Astrocyte (in vitro differentiated cells and primary cell): Measurements from ENCODE around the gene NUCKS1. TPM values are rescaled to one million over a fixed set of nuclear protein-coding genes. Genes with fewer than 3 reads are reported as not detected.

Experiments used
- DNase-seq: peaks from one replicate; pipeline ENCODE4 v3.0.0-alpha.2; 2010; ENCODE audit warnings: low read depth
- FAIRE-seq: peaks from 2 replicates; lab custom pipeline; 2011; peaks lifted over from hg19 to GRCh38; lab: Jason Lieb, UNC
- H2AFZ ChIP-seq: 2 replicates; pipeline ENCODE4 v1.6.0; 2012; ENCODE audit warnings: low read depth, low read length, inconsistent platforms
- H3K27ac ChIP-seq: 2 replicates; pipeline ENCODE4 v1.5.1; 2011; ENCODE audit warnings: low read depth, low read length, inconsistent platforms
- H3K27me3 ChIP-seq: 2 replicates; pipeline ENCODE4 v1.6.0; 2011; ENCODE audit warnings: low read length, inconsistent platforms; ENCODE audit not compliant: insufficient read depth
- H3K36me3 ChIP-seq: 2 replicates; pipeline ENCODE4 v1.5.1; 2011; ENCODE audit warnings: low read length, inconsistent platforms; ENCODE audit not compliant: insufficient read depth
- H3K4me1 ChIP-seq: 2 replicates; pipeline ENCODE4 v1.5.1; 2011; ENCODE audit warnings: low read length, inconsistent platforms; ENCODE audit not compliant: insufficient read depth
- H3K4me2 ChIP-seq: 2 replicates; pipeline ENCODE4 v1.6.0; 2012; ENCODE audit warnings: low read length, inconsistent platforms
- H3K4me3 ChIP-seq: 2 replicates; pipeline ENCODE4 v1.5.1; 2011; ENCODE audit warnings: low read depth, mild to moderate bottlenecking, low read length, inconsistent platforms; ENCODE audit not compliant: insufficient read depth
- H3K79me2 ChIP-seq: 2 replicates; pipeline ENCODE4 v1.6.0; 2012; ENCODE audit warnings: mild to moderate bottlenecking, low read length, inconsistent platforms; ENCODE audit not compliant: insufficient read depth
- H3K9ac ChIP-seq: 2 replicates; pipeline ENCODE4 v1.6.0; 2012; ENCODE audit warnings: mild to moderate bottlenecking, low read length, inconsistent platforms
- H3K9me3 ChIP-seq: 2 replicates; pipeline ENCODE4 v1.5.1; 2012; ENCODE audit warnings: low read depth, mild to moderate bottlenecking, low read length, inconsistent platforms; ENCODE audit not compliant: insufficient read depth
- H4K20me1 ChIP-seq: 2 replicates; pipeline ENCODE4 v1.6.0; 2012; ENCODE audit warnings: low read length, inconsistent platforms; ENCODE audit not compliant: insufficient read depth
- H3K27ac Mint-ChIP-seq: one replicate; pipeline ENCODE4 v1.8.0; 2021; ENCODE audit warnings: mild to moderate bottlenecking, mixed read lengths; ENCODE audit not compliant: unreplicated experiment
- H3K27me3 Mint-ChIP-seq: one replicate; pipeline ENCODE4 v1.8.0; 2021; ENCODE audit warnings: low read depth, mixed read lengths; ENCODE audit not compliant: unreplicated experiment
- H3K36me3 Mint-ChIP-seq: one replicate; pipeline ENCODE4 v1.8.0; 2021; ENCODE audit warnings: low read depth, mixed read lengths; ENCODE audit not compliant: unreplicated experiment
- H3K4me1 Mint-ChIP-seq: one replicate; pipeline ENCODE4 v1.8.0; 2021; ENCODE audit warnings: low read depth, mixed read lengths; ENCODE audit not compliant: unreplicated experiment
- H3K4me3 Mint-ChIP-seq: one replicate; pipeline ENCODE4 v1.8.0; 2021; ENCODE audit warnings: mild to moderate bottlenecking, moderate library complexity, mixed read lengths; ENCODE audit not compliant: unreplicated experiment
- H3K9me3 Mint-ChIP-seq: one replicate; pipeline ENCODE4 v1.8.0; 2021; ENCODE audit warnings: mild to moderate bottlenecking, mixed read lengths; ENCODE audit not compliant: unreplicated experiment
- EZH2 ChIP-seq: IDR thresholded peaks from 2 replicates; pipeline ENCODE4 v1.6.1; 2012; ENCODE audit warnings: mild to moderate bottlenecking, low read length, inconsistent platforms; ENCODE audit not compliant: insufficient read depth
- total RNA-seq: library from RNA; stranded (reverse); gene quantifications from 2 replicates; pipeline ENCODE4 v1.2.1, GENCODE V29; 2021
- TF ChIP-seq, protein P1 (sequence below): IDR thresholded peaks from 2 replicates; pipeline ENCODE4 v1.5.1; 2011; ENCODE audit warnings: low read depth, mild to moderate bottlenecking, inconsistent platforms, low read length, moderate library complexity; ENCODE audit not compliant: insufficient read depth

NUCKS1 gene
- total RNA-seq, 1 donor from 2014 or later: 169 TPM

DNA sequence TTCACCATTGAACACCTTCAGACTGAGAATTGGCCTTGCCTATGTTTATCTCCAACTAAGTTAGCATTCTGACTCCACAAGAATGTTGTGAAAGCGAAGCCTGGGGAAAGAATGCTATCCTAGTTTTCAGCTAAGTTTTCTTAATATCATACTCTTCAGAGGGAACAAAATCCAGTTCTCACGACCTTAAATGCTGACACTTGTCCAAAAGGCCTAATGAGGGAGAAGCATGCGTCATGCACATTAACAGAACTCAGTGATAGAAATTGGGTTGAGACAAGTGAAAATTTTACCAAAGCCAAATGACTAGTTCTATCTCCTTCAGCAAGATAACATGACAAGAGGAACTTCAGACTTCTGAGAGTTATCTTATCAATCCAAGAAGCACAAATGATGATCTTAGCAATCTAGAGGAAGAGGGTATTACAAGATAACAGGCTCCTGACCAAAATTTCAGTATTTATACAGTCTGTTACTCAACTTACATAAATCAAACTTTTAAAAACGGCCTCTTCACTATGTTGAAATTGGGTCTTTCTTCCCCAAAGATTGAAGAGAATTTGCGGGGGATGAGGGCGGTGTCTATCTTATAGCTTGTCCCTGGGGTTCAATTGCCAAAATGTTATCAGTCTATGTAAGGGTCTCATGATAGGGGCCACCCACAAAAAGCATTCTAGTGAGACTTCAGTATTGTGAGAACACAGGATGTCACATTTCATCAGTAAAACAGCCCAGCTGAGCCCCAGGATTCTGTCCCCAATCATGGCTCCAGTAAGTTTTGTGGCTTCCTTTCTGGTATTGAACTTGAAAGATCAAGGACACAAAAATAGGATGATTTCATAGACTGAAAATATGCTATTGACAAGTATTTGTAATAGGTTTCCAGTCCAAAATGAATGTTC is 43.1 kb downstream of the NUCKS1 start:
- Histone ChIP-seq H3K9ac (no peak overlapping the region), H3K4me2 (no peak overlapping the region), H3K27ac (no peak overlapping the region), H3K27me3 (no peaks in the 10 kb centered on the region), H3K36me3 (peaks cover 16% of the 10 kb centered on the region), H3K4me3 (no peak overlapping the region), H2AFZ (no peak overlapping the region), H3K79me2 (no peaks in the 10 kb centered on the region), H4K20me1 (peaks cover 28% of the 10 kb centered on the region), H3K4me1 (peaks cover 10% of the 10 kb centered on the region), H3K9me3 (no peaks in the 10 kb centered on the region)
- Mint-ChIP-seq H3K4me3 (no peak overlapping the region), H3K4me1 (peaks cover 6% of the 10 kb centered on the region), H3K27me3 (no peaks in the 10 kb centered on the region), H3K27ac (no peak overlapping the region), H3K9me3 (no peaks in the 10 kb centered on the region), H3K36me3 (peaks cover 12% of the 10 kb centered on the region)
- no peak for FAIRE-seq
- TF ChIP-seq, protein P1, sequence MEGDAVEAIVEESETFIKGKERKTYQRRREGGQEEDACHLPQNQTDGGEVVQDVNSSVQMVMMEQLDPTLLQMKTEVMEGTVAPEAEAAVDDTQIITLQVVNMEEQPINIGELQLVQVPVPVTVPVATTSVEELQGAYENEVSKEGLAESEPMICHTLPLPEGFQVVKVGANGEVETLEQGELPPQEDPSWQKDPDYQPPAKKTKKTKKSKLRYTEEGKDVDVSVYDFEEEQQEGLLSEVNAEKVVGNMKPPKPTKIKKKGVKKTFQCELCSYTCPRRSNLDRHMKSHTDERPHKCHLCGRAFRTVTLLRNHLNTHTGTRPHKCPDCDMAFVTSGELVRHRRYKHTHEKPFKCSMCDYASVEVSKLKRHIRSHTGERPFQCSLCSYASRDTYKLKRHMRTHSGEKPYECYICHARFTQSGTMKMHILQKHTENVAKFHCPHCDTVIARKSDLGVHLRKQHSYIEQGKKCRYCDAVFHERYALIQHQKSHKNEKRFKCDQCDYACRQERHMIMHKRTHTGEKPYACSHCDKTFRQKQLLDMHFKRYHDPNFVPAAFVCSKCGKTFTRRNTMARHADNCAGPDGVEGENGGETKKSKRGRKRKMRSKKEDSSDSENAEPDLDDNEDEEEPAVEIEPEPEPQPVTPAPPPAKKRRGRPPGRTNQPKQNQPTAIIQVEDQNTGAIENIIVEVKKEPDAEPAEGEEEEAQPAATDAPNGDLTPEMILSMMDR: no peak
- TF ChIP-seq EZH2: no peak
- DNase-seq: no peak

DNA sequence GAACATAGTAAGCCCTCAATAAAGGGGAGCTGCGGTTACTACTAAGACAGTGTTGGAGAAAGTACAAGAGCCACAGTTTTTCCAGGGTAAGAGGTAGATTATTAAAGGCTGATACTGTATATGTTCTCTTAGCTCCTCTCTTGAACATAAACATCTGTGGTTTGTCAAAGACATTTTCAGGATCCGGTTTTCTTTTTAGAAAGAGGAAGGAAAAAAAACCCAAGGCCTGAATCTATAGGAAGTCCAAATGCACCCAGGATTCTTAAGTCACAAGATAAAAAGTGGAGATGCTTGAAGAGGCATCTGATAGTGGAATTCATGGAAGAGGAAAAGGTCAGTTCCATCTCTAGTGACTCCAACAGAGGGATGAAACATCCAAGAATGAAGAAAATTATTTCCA is 45.1 kb downstream of the NUCKS1 start:
- no peak for FAIRE-seq
- Histone ChIP-seq H3K27me3 (no peaks in the 10 kb centered on the region), H3K79me2 (no peaks in the 10 kb centered on the region), H3K9me3 (no peaks in the 10 kb centered on the region), H4K20me1 (peaks cover 15% of the 10 kb centered on the region), H3K36me3 (peaks cover 4% of the 10 kb centered on the region), H2AFZ (no peak overlapping the region), H3K4me2 (no peak overlapping the region), H3K9ac (no peak overlapping the region), H3K4me3 (no peak overlapping the region), H3K27ac (no peak overlapping the region), H3K4me1 (peaks cover 16% of the 10 kb centered on the region)
- H3K36me3 Mint-ChIP-seq: peaks cover 15% of the 10 kb centered on the region
- H3K4me1 Mint-ChIP-seq: peaks cover 18% of the 10 kb centered on the region
- no peaks in the 10 kb centered on the region for H3K9me3 Mint-ChIP-seq
- TF ChIP-seq, protein P1: no peak
- no peak for TF ChIP-seq EZH2
- H3K27ac Mint-ChIP-seq: no peak overlapping the region
- no peaks in the 10 kb centered on the region for H3K27me3 Mint-ChIP-seq
- no peak overlapping the region for H3K4me3 Mint-ChIP-seq
- no peak for DNase-seq

DNA sequence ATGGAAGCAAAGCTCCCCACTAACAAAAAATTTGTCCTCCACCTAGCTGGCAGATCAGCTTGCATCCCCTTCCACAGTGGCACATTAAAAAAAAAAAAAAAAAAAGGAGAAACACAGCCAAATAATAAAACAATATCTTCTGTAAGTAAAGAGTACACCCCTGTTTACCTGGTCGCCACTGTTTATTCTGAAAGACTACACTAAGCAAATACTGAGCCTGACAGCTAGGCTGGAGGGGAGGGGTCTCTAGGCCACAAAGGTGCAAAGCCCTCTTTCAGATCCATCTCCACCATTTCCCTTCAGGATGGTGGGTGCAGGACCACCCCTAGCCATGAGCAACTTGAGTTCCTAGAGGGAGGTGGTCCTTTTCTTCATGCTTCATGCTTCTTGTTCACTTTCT is 46.9 kb downstream of the NUCKS1 start:
- FAIRE-seq: no peak
- peaks cover 13% of the 10 kb centered on the region for H3K36me3 Mint-ChIP-seq
- Histone ChIP-seq H3K9me3 (no peaks in the 10 kb centered on the region), H3K9ac (no peak overlapping the region), H4K20me1 (peaks cover 4% of the 10 kb centered on the region), H3K79me2 (no peaks in the 10 kb centered on the region), H3K27ac (no peak overlapping the region), H2AFZ (no peak overlapping the region), H3K27me3 (no peaks in the 10 kb centered on the region), H3K4me3 (no peak overlapping the region), H3K36me3 (no peaks in the 10 kb centered on the region), H3K4me1 (peaks cover 6% of the 10 kb centered on the region), H3K4me2 (no peak overlapping the region)
- H3K27me3 Mint-ChIP-seq: no peaks in the 10 kb centered on the region
- H3K9me3 Mint-ChIP-seq: peaks cover 2% of the 10 kb centered on the region
- no peak overlapping the region for H3K4me3 Mint-ChIP-seq
- no peak for DNase-seq
- TF ChIP-seq, protein P1: no peak
- TF ChIP-seq EZH2: no peak
- H3K4me1 Mint-ChIP-seq: peaks cover 12% of the 10 kb centered on the region
- H3K27ac Mint-ChIP-seq: no peak overlapping the region
